EL (cell line): Measurements from ENCODE around the gene CUL3.
A peak's percentile ranks its signal among the peaks of the same experiment; 100 is the strongest.

Source experiments
- DNase-seq: peaks from one replicate; pipeline ENCODE4 v3.0.0-alpha.2; 2016

Gene CUL3

DNA sequence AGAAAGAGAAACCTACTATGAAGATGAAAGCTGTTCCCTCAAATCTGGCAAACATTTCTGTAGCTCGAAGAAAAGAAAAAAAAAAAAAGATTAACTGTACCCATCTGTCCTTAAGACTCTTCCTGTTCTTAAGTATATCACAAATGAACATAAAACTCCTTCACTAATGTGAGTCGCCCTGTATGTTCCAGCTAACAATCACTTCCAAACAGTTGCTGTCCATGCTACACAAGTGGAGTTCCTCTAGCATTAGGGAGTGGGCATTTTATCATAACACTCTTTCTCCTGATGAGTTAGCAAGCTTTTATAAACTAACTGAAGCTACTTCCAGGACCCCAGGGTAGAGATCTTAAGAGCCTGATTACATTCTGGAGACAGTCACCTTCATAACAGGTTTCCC lies 5.8 kb downstream of the CUL3 start:
- no peak for DNase-seq

DNA sequence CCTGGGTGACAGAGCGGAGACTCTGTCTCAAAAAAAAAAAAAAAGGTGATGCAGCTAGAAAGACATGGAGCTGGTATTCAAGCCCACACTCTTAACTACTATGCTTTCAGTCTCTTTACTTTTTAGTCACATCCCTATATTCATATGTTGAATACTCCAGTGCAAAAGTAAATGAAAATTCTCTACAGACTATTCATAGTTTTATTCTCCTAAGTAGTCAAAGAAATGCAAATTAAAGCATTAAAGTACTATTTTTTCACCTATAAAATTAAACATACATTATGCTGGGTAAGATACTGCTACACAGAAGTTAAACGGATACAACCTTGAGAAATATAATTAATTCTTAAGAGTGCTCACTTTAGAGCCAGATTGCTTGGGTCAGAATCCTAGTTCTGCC lies 7.6 kb downstream of the CUL3 start:
- no peak for DNase-seq

DNA sequence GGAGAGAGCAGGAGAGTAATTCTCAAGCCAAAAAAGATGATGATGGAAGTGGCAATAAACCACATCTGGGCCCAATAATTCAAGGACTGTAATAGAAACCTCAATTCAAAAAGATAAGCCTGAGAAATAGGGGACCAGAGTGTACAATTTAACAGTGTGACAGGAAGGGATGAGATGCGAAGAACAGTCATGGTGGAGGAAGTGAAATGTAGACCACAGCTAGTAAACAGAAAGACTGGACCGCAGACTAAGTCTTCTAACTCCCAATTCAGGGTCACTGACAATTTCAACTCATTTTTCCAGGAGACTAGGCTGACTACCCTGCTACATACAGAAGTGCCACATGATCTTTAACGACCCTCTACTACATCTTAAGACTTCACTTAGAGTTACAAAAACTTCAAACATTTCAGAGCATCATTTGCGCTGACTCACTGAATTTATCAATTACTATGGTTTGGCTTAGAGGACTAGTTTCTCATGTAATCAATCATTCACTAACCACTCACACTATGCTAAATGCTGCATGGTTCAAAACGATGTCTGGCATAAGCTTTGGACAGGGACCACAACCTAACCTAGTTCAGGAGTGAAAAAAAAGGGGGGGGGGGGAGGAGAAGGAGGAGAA lies 9.0 kb downstream of the CUL3 start:
- DNase-seq: no peak

DNA sequence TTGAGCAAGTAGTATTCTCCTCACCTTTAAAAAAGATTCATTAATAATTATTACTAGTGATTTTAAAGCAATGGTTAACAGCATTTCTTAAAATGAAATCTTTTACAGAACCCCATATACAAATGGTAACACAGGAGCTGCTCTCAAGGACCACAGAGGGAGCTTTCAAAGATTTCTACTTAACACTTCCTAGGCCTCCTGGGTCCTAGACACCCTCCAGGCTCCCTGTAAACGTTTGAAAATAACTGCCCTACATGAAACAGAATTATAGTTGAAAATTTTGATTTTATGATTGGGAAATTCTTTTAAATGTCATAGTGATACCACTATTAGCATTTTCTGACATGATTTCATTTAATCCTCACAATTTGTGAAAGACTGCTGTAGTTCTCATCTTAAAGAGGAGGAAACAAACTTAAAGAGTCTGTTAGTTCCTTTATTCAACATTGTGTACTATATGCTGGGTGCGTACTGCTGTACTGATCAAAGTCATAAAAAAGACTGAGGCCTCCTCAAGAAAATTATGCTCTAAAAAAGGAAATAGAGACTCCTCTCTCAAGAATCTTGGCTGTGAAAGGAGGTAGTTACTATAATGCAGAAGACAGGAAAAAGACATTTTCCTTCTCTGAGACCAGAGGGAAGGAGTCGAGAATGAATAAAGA lies 10.6 kb downstream of the CUL3 start:
- DNase-seq: no peak

DNA sequence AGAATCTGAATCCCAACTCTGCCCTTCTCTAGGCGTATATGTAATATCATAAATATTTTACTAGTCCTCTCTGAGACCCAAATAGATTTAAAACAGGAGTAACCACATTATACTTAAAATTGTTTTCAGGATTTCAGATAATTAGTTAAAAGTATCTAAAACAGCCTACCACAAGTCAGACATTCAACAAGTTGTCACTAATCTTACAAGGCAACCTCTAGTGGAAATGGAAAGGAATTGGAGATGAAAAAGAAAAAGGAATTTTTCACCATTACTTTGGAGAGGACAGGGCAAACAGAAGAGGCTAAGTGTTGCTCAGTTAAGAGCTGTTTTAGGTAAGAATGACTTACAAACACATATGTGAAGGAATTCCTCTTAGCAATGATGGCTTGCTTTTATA lies 11.4 kb downstream of the CUL3 start:
- no peak for DNase-seq

DNA sequence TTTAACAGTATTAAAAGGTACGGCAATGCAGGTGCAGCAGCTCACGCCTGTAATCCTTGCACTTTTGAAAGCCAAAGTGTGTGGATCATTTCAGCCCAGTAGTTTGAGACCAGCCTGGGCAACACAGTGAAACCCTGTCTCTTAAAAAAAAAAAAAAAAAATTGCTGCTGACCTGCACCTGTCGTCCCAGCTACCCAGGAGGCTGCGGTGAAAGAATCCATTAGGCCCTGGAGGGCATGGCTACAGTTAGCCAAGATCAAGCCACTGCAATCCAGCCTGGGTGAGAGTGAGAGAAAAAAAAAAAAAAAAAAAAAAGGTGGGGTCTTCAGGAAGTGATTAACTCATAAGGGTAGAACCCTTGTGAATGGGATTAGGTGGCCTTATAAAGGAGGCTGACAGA lies 12.8 kb downstream of the CUL3 start:
- no peak for DNase-seq

DNA sequence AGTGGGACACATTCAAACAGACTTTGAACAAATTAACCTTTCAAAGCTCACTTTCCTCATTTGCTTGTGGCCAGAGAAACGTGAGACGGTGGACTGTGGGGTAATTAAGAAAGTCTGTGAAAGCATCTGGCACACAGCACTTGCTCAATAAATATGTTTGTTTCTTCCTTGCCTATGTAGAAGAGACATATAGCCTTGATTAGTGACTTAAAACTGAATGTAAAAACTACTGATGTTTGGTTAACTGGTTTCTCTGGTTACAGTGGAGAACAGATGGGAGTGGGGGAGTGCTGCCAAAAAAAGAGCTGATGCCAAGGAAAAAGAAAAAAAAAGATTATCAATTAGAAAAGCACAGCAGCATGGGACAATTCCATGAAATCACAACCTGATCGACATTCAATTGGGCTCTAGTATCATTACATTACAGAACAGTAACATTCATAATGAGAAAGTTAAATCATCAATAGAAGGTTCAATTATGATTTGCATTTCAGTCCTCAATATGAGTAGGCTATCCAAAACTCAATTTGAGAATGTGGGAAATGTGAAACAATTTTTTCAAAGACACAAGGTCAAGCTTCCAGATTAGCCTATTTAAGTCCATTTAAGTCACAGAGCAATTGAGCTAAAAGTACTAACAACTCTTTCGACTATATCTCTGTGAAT lies 14.7 kb downstream of the CUL3 start:
- no peak for DNase-seq

DNA sequence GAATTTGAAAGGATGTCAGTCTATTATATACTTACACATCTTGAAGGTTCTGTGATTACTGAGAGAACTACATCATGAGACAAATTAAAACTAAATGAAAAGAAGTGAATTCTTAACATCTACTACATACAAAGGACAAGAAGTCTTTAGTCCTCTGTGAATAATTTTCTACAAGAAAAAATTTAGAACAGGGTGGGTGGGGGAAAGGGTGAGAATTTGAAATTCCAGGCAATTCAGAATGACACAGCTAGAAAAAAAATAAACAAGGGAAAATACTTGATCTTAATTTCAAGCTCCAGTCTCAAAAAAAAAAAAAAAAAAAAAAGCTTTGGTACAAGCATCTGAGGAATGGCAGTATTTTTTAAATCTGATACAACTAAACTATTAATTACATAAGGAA lies 15.5 kb downstream of the CUL3 start:
- no peak for DNase-seq

DNA sequence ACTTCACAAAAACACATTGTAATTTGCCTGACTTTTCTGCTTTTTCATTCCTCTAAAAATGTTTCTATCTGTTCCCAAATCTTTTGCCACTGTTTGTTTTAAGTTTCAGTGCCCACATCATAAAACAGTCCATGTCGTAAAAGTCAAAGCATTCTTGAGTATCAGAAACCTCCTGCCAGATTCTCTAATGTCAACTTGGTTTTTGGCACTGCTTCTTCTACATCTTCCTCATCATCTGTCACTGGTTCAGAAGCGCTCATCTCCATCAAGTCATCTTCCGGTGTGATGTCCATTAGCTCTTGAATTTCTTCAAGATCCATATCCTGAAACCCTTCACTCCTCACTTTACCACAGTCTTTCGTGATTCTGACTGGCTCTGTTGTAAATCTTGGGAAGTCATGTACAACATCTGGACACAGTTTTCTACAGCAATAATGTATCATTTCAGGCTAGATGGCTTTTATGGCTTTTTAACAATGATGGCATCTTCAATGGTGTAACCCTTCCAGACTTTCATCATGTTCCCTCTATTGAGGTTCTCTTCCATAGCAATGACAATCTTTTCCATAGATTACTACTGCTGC lies 19.6 kb downstream of the CUL3 start:
- DNase-seq: peak; percentile 36

DNA sequence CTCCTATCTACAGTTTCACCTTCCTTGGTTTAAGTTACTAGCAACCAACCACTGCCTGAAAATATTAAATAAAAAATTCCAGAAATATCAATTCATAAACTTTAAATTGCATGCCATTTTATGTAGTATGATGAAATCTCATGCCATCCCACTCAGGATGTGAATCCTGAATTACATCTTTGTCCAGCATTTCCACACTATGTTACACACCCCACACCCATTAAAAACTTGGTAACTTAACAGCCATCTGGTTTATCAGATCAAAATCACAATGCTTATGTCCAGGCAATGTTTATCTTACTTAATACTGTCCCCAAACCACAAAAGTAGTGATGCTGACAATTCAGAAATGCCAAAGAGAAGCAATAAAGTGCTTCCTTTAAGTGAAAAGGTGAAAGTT lies 21.6 kb downstream of the CUL3 start:
- no peak for DNase-seq

DNA sequence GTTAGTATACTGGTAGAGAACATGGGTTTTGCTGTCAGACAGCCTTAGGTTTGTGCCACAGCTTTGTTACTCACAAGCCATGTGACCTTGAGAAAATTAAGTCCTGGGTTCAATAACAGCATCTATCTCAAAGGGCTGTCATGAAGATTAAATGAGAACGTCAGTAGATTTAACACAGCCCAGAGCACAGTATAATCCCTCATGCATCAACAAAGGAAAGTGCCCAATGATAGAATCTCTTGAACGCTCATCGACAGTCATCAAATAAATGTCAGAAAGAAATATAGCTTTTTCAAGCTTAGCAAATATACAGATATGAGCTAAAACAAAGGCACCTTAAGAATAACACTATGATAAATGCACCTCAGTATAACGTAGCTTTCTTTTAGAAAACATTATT lies 22.3 kb downstream of the CUL3 start:
- no peak for DNase-seq

DNA sequence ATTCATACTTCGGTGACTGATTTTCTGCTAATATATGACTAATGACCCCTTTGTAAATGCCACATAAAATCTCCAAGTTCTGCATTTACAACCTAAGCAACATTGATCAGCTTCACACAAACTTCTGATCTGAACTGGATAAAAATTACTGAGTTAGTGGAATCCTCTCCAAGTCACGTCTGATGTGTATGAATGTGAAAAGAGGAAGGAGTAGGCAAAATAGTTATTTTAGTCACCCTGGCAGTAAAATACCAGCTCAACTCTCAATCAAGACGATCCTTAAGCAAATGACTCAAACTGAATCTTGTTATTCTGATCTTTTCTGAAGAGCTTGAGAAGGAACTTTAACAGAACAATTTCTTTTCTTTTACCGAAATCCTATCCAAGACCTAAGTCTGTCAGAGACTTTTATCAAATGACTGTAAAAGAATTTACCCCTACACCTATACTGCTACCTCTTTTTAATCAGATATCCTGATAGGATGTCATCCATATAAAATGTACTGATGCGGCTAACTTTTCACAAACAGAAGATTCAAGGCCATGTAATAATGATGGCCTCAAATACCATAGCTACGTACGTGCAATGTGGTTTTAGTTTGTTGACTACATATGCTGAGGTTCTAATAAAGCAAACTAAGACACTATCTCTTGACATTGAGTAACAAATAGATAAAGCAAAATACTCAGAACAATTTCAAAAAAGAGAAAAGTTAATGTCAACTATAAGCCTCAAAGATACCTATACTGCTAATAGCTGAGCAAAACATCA lies 23.7 kb downstream of the CUL3 start:
- DNase-seq: no peak

DNA sequence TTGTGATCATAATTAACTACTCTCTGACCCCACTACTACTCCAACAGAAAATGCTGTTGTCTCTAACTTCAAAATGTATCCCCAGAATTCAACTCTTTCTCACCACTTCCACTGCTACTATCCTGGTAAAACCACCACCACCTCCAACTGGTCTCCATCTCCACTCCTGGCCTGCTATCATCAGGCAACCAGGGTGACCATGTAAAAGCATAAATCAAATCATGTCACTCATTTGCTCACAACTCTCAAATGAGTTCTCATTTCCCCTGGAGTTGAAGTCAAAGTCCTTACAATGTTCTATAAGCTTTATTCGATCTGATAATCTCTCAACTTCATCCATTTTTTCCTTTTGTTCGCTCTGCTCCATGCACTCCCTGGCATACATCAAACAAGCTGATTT lies 24.6 kb downstream of the CUL3 start:
- DNase-seq: no peak

DNA sequence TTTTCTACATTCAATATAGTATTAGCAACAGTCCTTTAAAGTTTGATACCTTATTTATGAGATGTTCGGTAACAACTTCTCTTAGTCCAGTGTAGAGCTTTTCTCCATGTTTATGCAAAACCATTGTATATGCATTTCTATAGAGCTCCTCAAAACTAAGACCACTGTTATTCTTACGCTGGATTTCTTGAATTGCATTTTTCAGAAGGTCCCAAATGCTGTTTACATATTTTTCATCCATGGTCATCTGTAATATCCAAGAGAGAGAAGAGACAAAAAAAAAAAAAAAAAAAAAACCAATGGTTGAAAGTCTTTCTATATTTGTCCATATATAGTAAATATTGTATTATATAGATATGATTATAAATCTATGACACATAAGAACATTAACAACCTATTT lies 27.6 kb downstream of the CUL3 start:
- no peak for DNase-seq

DNA sequence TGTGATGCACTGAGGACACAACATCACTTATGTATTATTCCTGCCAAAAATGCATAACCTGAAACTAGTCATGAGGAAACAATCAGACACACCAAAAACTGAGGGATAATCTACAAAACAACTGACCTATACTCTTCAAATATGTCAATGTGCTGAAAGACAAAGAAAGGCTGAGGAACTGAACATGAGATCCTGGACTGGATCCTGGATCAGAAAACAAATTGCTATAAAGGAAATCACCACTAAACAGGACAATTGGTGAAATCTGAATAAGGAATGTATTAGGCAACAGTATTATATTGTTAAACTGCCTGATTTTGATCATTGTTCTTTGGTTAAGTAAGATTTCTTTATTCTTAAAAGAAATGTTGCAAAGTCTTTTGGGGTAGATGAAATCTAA lies 28.8 kb downstream of the CUL3 start:
- no peak for DNase-seq

DNA sequence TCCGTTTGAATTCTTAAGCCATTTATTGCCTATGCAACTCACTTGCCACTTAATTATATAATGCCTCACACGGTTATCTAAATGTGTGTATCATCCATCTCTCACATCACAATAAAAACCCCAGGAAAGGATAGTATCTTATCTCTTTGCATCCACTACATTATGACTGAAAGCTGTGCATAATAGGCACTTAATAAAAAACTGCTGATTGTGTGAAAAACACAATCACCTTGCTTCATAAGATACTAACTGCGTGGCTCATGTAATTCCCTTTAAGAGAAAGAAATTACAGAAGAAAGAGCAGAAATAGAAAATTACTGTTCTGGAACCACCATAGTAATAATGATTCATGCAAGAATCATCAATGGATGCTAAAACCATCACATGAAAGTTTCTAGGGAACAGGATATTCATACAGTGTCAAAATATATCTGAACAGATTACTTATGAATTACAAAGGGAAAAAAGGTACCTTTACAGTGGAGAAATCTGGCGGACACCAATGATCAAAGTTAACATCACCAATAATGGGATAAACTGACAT lies 29.3 kb downstream of the CUL3 start:
- no peak for DNase-seq

DNA sequence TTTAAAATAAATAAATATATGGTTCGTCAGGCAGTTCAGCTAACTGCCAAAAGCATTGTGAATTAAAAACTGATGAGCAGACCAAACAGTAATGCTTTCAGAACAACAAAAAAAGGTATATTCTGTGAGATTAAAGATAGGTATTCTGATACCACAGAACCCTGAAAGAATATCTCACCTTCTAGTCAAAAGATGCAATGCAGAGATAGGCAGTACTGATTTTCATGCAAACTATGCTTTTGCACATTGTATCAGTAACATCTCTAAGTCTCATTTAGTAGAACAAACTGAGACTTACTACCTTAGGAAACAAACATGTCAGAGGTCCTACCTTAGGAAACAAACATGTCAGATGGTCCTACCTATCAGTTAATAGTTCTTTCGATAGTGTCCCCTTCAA lies 32.4 kb downstream of the CUL3 start:
- DNase-seq: no peak

DNA sequence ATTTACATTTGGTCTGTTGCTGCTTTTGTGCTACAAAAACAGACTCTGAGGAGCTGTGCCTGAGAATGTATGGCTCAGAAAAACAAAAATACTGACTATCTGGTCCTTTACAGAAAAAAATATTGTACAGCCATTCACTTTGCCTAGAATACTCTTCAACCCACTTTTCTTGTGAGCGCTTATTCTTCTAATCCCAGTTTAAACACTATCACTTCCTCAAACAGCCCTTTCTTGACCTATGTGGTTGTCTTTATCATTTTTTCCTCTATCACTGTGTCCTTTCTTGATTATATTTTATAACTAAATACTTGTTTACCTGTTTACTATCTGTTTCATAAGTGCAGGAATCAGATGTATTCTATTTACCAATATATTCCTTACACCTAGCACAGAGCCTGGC lies 33.5 kb downstream of the CUL3 start:
- DNase-seq: no peak

DNA sequence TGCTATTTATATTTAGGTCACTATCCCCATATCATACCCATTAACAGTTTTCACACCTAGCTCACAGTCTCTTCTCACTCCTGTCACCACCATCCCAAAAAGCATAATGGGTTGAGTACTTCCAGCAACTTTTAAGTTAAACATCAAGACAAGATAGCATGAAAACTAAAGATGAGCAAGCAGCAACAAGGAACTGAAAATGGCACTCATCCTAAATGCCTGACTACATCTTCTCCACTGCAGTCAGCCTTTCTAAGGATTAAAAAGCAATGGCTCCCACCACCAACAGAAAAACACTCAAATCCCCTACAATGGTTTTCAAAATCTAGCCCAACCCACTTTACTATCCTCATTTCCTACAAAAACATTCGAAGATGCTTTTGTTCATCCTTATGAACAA lies 38.2 kb downstream of the CUL3 start:
- DNase-seq: no peak

DNA sequence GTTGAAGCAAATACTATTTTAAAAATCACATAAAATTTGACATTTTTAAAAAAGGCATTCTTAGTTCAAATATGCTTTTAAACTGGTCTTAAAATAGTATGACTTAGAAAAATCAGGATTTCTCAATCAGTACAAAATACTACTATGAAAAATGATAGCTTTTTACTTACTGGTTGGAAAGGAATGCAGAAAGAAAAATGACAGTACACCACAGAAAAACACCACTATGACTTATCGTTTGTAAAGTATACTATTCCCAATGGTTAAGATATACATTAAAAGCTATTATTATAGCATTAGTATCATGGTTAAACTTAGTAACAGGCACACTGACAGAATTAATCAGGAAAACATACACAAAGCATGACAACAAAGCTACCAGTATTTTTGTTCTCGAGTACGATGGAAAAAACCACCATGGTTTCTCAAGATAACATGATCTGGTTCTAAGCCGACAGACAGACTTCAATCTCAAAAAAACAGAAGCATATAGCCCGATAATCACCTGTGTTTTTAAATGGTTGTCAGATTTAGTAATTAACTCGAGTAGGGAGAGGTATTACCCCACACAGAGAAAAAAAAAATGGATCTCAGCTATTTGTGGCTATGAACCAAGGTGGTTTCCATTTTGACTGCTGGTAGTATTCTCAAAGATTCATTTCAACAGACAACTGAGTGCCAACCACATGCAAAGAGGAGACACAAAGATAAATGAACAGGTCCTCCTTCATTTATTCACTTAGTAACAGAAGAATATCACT lies 39.1 kb downstream of the CUL3 start:
- DNase-seq: peak; percentile 46

DNA sequence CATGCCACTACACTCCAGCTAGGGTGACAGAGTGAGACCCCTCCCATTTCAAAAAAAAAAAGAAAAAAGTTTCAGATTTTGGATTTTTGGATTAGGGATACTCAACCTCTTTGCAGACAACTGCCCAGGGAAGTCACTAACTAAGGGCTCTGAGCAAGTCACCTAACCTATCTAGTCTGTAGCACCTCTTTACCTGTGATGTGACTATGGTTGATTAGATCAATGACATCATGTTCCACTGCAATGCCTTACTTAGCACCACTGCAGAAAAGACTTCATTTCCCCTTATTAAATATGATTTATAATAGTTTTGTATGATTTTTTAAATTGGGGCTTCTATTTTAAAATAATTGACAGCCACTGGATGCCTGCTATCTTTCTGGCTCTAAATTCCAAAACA lies 41.2 kb downstream of the CUL3 start:
- DNase-seq: no peak

DNA sequence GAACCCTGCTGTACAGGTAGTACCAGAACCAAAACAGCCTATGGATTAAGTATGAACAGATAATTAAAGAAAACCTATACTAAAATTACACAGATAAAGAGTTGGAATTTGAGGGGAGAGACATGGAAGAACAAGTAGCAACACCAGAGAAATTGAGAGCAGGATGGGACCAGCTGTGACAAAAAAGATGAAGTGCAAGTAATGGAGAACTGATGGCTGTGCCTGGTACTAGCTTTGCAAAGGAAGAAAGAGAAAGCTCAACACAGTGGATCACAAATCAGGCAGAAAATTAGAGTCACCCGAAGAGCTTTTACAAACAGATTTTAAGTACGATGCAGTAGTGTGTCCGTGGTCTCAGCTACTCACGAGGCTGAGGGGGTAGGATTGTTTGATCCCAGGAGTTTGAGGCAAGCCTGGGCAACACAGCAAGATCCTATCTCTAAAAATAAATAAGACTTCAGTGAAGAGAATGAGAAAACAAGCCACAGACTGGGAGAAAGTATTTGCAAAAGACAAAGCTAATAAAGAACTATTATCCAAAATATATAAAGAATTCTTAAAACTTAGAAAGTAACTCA lies 46.5 kb downstream of the CUL3 start:
- DNase-seq: no peak
